ENCODE data around the gene UBASH3B.

GRCh38 chr11:122633219-122633829 lies 22.2 kb upstream of the UBASH3B start:
- TF ChIP-seq CTCF (IDR thresholded peaks at IDR 0.05; ENCODE audit: low read length) (peak; percentile 42), EZH2 (optimal IDR thresholded peaks at IDR 0.05; ENCODE audit: low read depth, low read length) (no peak)

All from MM.1S (cell line).